GM21529 (cell line): ENCODE data around the gene METAP2.
A peak's percentile ranks its signal among the peaks of the same experiment; 100 is the strongest.
"Not testable (repeated sequence)": the region's sequence is repeated elsewhere in the genome, so short reads cannot be mapped to it uniquely, and the experiment has no call there.

Experiments
- ATAC-seq: cut with Tn5 transposase; IDR thresholded peaks from one replicate; pipeline ENCODE4 v1.9.1; 2021; ENCODE audit not compliant: unreplicated experiment

Gene METAP2

GRCh38 chr12:95473884-95474659 lies at the start of gene METAP2:
Gene METAP2 (plus strand): TSS chr12:95474152. CDS start chr12:95474180, 28 bp downstream.
- ATAC-seq, result peak; percentile 97

GRCh38 chr12:95424271-95424994 lies 49.5 kb upstream of the METAP2 start:
- no peak for ATAC-seq

GRCh38 chr12:95429172-95429510 lies 44.8 kb upstream of the METAP2 start:
- no peak for ATAC-seq

GRCh38 chr12:95431120-95431519 lies 42.8 kb upstream of the METAP2 start:
- ATAC-seq, result no peak

- no peak for ATAC-seq
These were observed 38.6 kb upstream of the METAP2 start for GRCh38 chr12:95435355-95435754.

GRCh38 chr12:95437565-95437964 lies 36.4 kb upstream of the METAP2 start:
- ATAC-seq, result no peak

- ATAC-seq, result peak; percentile 63
These were observed 34.3 kb upstream of the METAP2 start for GRCh38 chr12:95439461-95440230.

- ATAC-seq, result no peak
These were observed 33.6 kb upstream of the METAP2 start for GRCh38 chr12:95440401-95440800.

GRCh38 chr12:95443459-95443858 lies 30.5 kb upstream of the METAP2 start:
- no peak for ATAC-seq

- ATAC-seq, result not testable (repeated sequence)
These were observed 28.9 kb upstream of the METAP2 start for GRCh38 chr12:95445099-95445498.

GRCh38 chr12:95445884-95446505 lies 28.0 kb upstream of the METAP2 start:
- ATAC-seq, result no peak

- ATAC-seq, result no peak
These were observed 27.4 kb upstream of the METAP2 start for GRCh38 chr12:95446506-95446900.

GRCh38 chr12:95449656-95450055 lies 24.3 kb upstream of the METAP2 start:
- not testable (repeated sequence) for ATAC-seq

GRCh38 chr12:95452501-95452900 lies 21.5 kb upstream of the METAP2 start:
- not testable (repeated sequence) for ATAC-seq

- not testable (repeated sequence) for ATAC-seq
These were observed 20.1 kb upstream of the METAP2 start for GRCh38 chr12:95453881-95454280.

GRCh38 chr12:95454780-95455215 lies 19.2 kb upstream of the METAP2 start:
- ATAC-seq, result not testable (repeated sequence)

GRCh38 chr12:95457605-95458004 lies 16.3 kb upstream of the METAP2 start:
- ATAC-seq, result not testable (repeated sequence)

GRCh38 chr12:95458761-95459160 lies 15.2 kb upstream of the METAP2 start:
- no peak for ATAC-seq

GRCh38 chr12:95459310-95459709 lies 14.6 kb upstream of the METAP2 start:
- ATAC-seq, result no peak

GRCh38 chr12:95460105-95460504 lies 13.8 kb upstream of the METAP2 start:
- no peak for ATAC-seq

GRCh38 chr12:95460896-95461295 lies 13.1 kb upstream of the METAP2 start:
- ATAC-seq, result no peak
